ENCODE measurements around the gene AFAP1L1.
A peak's percentile ranks its signal among the peaks of the same experiment; 100 is the strongest.
"Not testable (repeated sequence)": the region's sequence is repeated elsewhere in the genome, so short reads cannot be mapped to it uniquely, and the experiment has no call there.

AFAP1L1 gene

DNA sequence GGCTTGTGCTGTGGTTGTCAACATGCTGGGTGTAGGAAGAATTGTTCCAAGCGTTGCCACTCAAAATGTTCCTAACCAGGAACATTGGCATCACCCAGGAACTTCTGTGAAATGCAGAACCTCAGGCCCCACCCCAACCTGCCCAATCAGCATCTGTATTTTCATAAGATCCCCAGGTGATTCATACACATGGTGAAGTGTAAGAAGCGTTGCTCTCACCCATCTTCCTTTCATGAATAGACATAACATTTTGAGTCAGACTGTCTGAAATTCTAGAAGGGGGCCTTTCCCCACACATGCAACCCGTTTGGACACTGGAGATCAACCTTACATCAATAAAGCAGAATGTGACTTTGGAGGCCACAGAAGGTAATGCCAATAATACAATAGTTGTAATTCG, 9.3 kb upstream of the AFAP1L1 start:
- DNase-seq: no peak

DNA sequence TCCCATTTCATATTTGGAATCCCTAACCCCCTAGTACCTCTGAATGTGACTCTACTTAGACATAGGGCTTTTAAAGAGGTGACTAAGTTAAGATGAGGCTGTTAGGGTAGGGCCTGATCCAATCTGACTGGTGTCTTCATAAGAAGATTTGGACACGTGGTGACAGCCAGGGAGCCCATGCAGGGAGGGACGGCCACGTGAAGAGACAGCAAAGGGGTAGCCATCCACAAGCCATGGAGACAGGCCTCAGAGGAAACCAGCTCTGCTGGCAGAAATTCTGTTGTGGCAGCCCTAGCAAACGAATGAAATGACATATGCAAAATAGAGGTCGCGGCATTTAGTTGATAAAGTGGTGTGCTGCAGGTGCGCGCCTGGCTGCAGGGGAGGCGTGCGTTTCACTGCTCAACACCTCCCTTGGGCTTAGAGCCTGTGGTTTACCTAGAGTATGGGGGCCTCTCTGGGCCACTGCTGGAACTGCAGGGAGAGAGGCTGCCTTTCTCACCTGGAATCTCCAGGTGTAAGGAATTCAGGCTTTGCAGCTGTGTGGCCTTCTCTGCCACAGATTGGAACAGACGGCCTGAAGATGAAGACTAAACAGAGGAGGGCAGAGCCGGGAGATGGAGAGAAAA, 7.1 kb upstream of the AFAP1L1 start:
- DNase-seq: peak; percentile 51

DNA sequence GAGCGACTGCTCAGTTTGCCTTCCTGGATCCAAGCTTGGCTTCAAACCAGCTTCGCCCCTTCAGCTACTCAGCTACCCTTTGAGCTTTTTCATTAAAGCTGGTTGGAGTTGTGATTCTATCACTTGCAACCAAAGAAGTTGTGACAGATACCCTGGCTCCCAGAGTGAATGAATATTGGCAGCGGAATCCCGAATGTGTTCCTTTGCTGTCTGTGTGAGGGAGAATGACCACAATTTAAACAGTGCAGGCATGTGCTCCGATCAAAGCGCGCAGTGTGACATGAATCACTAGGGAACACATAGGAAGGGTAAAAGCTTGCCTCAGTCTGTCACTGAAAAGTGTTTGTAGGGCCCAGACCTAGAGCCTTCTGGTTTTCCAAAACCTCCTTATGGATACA, 6.6 kb upstream of the AFAP1L1 start:
- no peak for DNase-seq

DNA sequence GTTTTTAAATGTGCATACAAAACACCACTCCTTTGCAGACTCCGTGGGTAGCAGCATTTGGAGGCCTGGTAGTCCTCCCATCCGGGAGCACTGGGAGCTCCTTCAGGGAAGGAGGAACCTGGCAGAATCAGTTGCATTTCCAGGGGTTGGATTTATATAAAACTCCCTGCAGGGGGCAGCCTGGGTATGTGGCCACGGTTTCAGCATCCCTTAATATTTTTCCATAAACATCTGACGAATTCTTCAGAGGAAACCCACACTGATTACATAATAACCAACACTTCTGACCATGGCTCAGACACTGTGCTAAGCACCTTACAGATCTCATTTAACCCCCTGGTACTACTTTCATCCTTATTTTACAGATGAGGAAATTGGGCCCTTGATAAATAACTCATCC, 6.1 kb upstream of the AFAP1L1 start:
- DNase-seq: peak; percentile 0

DNA sequence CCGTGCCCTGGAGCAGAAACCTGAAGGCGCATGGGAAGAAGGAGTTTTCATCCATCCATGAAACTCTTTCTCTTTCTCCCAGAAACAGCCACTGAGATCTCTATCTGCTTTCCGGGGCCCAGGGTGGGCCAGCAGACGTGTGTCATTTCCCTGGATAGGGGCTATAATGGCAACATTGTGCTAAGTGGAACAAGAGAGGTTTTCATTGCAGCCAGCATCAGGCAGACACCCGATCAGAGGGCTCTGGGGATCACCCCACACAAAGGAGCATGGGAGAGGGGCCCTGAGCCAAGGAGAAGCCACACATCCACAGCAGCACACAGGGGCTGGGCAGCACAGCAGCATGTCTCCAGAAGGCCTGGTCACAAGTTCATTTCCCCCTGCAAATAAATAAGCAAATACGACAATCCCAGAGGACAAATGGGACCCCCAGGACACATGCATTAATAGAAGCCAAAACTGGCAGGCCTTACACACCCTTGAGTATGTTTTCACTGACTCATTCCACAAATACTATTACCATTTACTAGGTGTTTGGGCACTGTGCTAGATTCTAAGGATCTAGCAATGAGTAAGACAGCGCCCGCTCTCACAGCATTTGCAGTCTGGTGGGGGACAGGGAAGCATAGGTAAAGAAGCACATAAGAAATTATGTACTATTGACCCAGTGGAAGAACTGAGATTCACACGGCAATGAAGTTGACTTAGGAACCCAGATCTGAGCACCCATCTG, 4.3 kb upstream of the AFAP1L1 start:
- DNase-seq: no peak

DNA sequence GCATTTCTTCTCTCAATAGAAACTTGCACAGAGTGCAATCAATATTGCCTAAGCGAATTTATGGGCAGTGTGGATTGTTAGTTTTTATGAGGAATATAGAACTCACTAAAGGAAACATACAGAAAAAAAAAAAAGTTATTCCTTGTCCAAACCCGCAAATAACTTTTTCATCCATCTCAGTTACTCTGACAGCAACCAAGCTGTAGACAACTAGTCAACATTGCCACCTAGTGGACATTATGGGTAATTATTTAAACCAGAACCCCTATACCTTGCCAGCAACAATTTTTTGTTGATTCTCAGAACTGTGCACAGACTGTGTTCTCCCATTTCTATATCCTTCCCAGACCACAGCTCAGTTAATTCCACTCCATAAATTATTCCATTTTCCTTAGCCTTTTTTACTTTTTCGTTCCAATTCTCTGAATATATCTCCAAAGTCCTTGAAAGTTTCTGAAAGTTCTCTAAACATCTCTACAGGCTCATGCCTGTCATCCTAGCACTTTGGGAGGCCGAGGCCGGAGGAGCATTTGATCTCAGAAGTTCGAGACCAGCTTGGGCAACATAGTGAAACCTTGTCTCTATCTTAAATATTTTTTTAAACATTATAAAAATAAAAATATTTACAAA, 2.6 kb upstream of the AFAP1L1 start:
- DNase-seq: peak; percentile 62

DNA sequence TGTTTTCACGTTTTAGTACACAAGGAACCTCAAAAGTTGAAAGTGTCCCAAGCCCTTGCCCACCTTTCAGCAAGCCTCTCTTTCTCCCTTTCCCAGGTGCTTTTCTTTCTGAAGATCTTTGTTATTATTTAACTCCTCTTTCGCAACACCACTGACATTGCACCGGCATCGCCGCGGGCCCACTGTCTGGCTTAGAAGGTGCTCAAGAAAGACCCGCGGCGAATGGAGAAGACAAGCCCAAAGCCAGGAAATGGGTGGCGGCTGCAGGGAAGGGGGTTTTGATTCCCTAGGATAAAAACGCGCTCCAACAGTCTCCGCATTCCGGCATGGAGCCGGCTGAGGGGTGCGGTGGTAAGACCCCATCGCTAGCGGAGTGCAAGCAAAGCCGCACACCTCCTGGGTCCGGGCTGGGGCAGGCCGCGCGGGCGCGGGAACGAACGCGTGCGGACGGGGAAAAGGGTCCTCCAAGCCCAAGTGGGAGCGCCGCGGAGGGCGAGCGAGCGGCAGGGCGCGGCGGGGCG, 404 bp upstream of the AFAP1L1 start:
- no peak for DNase-seq

DNA sequence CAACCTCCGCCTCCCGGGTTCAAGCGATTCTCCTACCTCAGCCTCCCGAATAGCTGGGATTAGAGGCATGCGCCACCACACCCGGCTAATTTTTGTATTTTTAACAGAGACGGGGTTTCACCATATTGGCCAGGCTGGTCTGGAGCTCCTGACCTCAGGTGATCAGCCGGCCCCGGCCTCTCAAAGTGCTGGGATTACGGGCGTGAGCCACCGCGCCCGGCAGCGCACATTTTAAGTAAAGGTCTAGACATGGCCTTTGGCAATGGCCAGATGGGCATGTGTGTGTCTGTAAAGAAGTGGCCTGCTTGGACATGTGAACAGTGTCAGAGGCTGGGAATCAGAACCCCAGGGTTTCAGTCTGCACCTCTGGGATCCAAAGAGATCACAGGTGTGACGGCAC, 1.1 kb downstream of the AFAP1L1 start:
- not testable (repeated sequence) for DNase-seq

DNA sequence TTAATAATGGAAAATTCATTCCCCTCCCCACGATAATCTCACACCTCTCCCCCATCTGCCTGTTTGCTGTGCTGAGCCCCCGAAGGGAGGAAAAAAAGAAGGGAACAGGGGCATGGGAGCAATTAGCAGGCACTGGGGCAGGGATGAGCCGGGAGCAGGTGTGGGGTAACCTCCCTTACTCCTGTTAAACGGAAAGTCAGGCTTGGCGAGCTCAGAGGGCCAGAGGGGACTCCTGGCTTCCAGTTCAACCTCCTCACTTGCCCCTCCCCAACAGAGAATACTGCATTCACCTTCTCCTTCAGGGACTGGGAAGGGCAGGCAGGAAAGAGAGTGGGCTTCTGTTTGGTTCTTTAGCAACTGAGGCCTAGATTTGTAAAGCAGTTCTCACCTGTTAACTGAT, 1.6 kb downstream of the AFAP1L1 start:
- DNase-seq: peak; percentile 7

DNA sequence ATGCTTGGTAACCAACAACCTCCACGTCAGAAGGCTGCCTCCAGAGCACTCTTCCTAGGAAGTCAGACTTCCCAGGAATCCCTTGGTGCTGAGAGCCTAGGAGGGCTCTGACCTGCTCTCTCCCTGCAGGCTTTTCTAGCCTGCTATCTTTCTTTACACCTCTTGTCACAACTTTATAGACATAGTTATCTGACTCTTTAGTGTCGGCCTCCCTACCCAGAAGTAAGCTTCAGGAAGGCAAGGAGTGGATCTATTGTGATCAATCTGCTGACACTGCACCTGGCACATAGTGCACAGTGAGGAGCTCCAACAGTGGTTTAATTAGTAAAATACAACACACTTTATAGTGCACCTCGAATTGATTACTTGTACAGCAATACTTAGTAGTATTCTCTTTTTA, 2.3 kb downstream of the AFAP1L1 start:
- no peak for DNase-seq

DNA sequence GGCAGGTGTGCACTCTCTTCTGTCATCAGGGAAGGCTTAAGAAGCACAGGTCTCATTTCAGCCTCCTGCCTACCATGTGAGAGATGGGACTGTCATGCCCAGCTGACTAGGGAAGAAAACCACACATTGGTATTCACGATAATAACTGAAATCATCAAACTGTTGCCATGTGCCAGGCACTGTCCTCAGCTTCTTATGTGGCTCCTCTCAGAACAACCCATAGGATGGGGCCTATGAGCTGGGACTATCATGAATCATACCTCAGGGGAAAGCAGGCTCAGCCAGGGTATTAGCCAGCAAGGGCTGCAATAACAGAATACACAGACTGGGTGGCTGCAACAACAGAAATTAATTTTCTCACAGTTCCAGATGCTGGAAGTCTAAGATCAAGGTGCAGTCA, 3.3 kb downstream of the AFAP1L1 start:
- no peak for DNase-seq

DNA sequence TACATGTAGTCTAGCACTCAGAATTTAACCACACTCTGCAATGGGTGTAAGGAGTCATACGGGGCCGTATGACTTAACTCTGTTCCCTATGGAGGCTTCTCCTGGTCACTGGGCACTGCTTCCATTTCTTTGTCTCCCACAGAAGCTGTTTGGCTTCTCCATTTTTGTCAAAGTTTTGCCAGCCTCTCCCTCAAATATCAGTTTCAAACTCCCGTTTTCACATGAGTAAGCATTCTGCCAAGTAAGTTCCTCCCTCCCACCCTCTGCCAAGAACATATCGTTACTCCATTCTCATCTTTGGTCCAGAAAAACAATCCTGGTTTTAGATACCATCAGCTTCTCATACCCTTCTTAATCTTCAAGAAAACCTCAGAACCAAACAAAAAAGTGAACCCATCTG, 6.1 kb downstream of the AFAP1L1 start:
- no peak for DNase-seq

DNA sequence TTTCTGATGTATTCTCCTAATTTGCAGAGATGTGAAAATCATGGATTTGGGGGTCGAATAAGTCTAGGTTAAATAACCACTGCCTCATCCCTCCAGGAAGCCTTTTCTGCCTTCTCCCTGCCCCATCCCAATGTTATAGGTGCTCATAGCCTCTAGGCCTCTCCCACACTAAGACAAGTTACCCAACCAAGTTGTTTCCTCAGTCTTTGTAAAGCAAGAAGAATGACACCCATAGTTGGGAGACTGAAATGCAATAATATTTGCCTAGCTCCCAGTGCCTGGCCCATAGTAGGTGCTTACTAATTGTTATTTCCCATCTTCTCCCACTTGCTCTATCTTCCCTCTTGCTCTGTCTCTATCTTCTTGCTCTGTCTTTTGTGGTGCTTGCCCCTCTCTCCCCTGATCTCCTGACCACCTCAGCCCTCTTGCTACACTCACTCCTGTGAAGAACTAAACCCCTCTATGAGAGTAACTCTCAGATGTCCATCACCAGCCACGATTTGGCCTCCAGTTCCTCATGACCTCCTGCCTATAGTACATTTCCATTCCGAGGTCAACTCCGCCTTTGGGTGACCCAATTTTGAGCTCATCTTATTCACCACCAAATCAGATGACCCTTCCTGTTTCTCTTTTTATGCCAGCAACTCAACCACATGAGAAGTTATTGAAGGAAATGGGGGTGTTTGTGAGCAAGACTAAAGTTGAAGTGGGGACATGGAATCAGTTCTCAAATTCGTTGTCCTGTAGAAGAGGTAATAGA, 7.0 kb downstream of the AFAP1L1 start:
- DNase-seq: no peak

DNA sequence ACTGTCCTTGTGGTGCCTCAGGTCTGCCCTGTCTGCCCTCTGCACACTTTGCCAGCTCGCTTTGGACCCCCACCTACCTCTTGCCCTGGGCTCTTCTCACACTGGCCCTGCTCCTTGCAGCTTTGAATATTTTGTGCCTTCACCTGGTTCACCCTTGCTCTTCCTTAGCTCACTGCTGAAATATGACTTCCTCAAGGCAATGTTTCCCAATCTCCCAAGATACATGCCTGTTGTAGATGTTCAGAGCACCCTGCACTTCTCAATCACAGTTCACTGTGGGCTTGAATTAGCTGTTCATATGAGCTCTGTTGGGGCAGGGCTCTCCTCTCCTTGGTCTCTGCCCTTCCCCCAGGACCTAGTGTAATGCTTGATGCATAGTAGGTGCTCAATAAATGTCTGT, 8.0 kb downstream of the AFAP1L1 start:
- DNase-seq: no peak

DNA sequence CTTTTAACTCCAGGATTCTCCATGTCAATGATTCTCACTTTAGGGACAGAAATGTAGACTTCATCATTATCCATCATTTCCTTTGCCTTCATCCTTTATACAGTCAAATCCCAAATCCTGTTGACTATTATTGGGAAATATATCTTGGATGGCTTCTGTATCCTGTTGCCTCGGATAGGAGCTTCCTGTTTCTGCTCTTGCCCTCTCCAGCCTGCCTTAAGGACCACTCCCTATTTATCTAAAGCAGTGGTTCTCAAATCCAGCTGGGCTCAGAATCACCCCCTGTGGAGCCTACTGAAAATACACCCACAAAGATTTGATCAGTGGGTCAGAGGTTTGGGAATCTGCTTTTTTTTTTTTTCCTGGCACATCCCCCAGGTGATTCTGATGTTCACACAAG, 8.5 kb downstream of the AFAP1L1 start:
- DNase-seq: no peak

DNA sequence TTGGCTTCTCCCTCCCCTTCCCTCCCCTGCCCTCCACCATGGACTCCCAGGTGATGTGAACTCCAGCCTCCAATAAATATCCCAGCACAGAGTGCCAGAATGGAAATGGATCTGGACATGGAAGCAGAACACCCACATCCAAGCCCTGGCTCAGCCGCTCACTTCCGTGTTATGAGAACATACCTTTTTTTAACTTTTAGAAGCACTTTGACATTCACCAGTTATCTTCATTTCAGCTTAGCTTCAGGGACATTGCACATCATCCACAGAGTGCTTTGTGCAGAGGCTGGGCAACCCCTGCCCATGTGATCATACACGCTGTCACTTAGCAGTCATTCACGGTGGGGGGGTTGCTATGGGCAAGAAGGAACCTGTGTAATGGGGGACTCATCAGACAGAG, 9.1 kb downstream of the AFAP1L1 start:
- no peak for DNase-seq

DNA sequence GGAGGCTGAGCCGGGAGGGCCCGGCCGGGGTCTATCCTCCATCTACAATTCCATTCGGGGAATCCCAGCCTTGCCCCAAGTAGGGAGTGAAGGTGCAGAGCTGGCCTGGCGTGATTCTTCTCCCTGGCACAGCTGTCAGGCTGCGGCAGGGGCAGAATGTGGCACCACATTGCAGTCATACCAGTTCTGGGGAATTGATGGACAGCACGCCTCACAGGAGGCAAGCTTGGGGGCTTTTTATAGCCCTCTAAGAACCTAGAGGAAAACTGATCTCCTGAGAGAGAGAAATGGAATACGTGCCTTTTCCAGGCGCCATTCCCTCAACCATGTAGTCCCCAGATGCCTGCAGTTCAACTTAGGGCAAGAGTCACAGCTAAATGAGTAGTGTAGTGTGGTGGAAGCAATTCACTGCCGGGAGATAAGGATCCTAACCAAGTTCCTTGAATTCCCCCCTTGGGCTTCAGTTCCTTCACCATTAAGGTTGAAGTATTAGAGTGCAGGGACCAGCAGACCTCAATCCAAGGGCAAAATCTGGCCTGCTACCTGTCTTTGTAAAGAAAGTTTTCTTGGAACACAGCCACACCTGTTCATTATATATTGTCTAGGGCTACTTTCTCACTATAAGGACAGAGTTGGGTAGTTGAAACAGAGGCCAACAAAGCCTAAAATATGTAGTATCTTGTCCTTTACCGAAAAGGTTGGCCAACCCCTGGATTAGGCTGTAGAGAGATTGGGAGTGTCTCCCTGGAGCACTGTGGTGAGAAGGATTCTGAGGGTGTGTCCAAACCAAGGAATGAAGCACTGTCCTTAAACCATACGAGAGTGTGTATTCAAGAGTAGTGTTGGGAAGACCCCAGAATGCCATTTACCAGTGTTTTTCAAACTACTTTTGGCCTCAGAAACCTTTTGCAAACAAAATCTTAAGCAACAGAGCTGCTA, 10.6 kb downstream of the AFAP1L1 start:
- DNase-seq: peak; percentile 33

DNA sequence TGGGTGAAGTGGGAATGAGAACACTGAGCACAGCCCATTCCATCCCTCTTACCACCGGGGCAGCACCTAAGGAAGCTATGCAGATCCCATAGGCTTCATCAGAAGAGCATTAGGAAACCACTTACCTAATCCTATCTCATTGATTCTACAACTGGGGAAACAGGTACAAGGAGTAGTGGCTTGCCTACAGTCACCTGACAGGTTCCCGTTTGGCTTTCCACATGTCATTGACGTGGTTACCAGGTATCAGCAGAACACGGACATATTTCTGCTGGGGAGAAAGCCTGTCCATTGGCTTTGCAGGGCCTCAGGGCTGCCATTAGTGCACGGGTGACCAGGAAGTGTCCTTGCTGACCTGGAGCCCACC, 11.3 kb downstream of the AFAP1L1 start:
- DNase-seq: no peak

DNA sequence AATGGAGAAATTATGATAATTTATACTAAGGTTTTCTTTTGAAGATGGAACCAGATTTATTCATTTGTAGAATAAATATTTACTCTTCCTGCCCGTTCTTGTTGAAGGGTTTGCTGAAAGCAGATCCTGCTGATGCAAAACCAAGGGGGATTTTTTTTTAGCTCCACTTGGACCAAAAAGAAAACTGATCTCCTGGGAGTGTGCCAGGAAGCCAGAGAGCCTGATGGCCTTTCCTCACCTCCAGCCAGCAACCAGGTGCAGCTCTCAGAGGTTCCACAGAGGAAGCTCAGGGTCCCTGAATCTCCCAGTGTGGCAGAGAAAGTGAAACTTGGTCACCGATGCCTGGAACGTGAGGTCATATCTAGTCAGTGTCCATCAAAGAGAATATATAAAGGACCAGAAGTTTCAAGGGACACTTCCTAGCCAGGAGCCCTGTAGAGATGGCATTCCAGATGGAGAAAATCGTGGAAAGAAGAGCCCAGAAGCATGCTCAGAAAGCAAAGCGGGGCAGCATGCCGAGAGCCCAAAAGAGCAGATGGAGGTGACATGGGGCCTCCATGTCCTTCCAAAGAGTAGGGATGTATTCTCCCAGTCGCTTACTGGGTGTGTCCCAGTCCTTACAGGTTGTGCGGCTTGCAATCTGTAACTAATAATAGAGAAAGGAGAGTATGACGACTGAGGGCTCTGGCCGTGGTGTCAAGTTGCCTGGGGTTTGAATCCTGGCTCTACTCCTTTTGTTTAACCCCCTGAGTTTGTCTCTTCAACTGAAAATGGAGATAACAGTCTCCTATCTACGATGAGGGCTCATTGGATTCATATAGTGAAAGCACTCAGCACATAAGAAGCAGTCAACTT, 12.2 kb downstream of the AFAP1L1 start:
- peak; percentile 62 for DNase-seq

DNA sequence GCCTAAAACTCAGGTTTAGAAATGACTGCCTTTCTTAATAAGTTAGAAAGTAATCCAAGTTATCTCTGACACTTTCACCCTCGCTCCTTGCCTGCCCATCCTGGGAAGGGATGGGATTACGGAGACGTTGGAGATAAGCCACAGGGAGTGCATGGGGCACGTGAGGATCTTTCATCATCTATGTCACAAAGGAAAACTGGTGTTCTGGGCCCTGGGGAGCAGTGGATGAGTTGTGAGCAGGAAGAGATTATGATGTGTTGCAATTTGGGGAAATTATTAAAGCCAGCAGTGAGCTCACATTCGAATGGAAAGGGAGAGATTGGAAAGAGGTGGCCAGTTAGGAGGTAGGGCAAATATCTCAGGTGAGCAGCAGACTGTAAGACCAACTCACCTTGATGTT, 12.8 kb downstream of the AFAP1L1 start:
- DNase-seq: peak; percentile 14

DNA sequence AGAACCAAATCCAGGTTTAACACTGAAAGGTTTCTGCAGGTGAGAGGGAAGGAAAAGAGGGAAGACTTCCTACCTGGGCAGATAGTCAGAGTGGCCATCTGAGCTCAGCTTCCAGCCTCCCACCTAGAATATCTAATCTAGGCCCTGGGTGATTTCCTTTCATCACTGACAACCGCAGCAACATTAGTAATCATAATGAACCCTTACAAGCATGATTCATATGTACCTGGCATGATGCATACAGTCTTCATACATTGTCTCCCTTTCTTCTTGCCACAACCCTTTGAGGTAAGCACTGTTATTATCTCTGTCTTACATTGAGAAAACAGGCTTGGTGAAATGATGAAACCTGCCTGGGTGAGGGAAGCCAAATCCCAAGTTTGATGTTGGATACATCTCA, 13.5 kb downstream of the AFAP1L1 start:
- DNase-seq: no peak

Data from NCI-H2171 treated with DMSO at 0.1 percent for 48 hours (cell line).